Stimulated activated CD4-positive, alpha-beta T cell treated with anti-CD3 and anti-CD28 coated beads, Interleukin-15, amount 100 ng/mL, for 1 hour (primary cell): Measurements from ENCODE around the gene MIA.
A peak's percentile ranks its signal among the peaks of the same experiment; 100 is the strongest.
"Not testable (repeated sequence)": the region's sequence is repeated elsewhere in the genome, so short reads cannot be mapped to it uniquely, and the experiment has no call there.

Experiments
- DNase-seq, 2 donors: peaks; one replicate each; pipeline ENCODE4 v3.0.0-alpha.2; 2020; ENCODE audit warnings: low read depth in 1 of 2, low spot score in 1 of 2

MIA gene

GRCh38 chr19:40774916-40775631 lies at the start of gene MIA:
Gene MIA (plus strand): TSS chr19:40775521. CDS start chr19:40775543, 22 bp downstream.
- DNase-seq = no peak

- DNase-seq = no peak
Measured at GRCh38 chr19:40726279-40726678, 49.0 kb upstream of the MIA start.

- DNase-seq = not testable (repeated sequence)
Measured at GRCh38 chr19:40730065-40730464, 45.3 kb upstream of the MIA start.

- not testable (repeated sequence) for DNase-seq
Measured at GRCh38 chr19:40732304-40732703, 43.0 kb upstream of the MIA start.

- no peak for DNase-seq
Measured at GRCh38 chr19:40733149-40733548, 42.2 kb upstream of the MIA start.

- DNase-seq = no peak
Measured at GRCh38 chr19:40735013-40735771, 40.1 kb upstream of the MIA start.

GRCh38 chr19:40736661-40737060 lies 38.7 kb upstream of the MIA start:
- DNase-seq = no peak

- no peak for DNase-seq
Measured at GRCh38 chr19:40737102-40737644, 38.1 kb upstream of the MIA start.

GRCh38 chr19:40739030-40739839 lies 36.1 kb upstream of the MIA start:
- no peak for DNase-seq

- DNase-seq = no peak
Measured at GRCh38 chr19:40739871-40740703, 35.2 kb upstream of the MIA start.

GRCh38 chr19:40740747-40741146 lies 34.6 kb upstream of the MIA start:
- no peak for DNase-seq

- DNase-seq = no peak
Measured at GRCh38 chr19:40741527-40742390, 33.6 kb upstream of the MIA start.

GRCh38 chr19:40742477-40742876 lies 32.8 kb upstream of the MIA start:
- no peak for DNase-seq

- DNase-seq = no peak
Measured at GRCh38 chr19:40742886-40743285, 32.4 kb upstream of the MIA start.

GRCh38 chr19:40743926-40744325 lies 31.4 kb upstream of the MIA start:
- no peak for DNase-seq

- DNase-seq = peak in 1 of 2 donors; percentile 21
Measured at GRCh38 chr19:40744554-40745401, 30.5 kb upstream of the MIA start.

- DNase-seq = no peak
Measured at GRCh38 chr19:40745402-40745780, 29.9 kb upstream of the MIA start.

- no peak for DNase-seq
Measured at GRCh38 chr19:40747536-40747935, 27.8 kb upstream of the MIA start.
